Activated CD4-positive, CD25-positive, alpha-beta regulatory T cell treated with anti-CD3 and anti-CD28 coated beads, Interleukin-2, amount 50 U/mL, for 24 hours (primary cell): ENCODE measurements around the gene SS18L1.

Experiments
- ATAC-seq, 2 donors: fragments of 150-1000 bp; cut with Tn5 transposase; one replicate each; pipeline ENCODE4 v1.10.0; 2021; ENCODE audit warnings: mild to moderate bottlenecking in 1 of 2, moderate library complexity in 1 of 2

Gene SS18L1

DNA sequence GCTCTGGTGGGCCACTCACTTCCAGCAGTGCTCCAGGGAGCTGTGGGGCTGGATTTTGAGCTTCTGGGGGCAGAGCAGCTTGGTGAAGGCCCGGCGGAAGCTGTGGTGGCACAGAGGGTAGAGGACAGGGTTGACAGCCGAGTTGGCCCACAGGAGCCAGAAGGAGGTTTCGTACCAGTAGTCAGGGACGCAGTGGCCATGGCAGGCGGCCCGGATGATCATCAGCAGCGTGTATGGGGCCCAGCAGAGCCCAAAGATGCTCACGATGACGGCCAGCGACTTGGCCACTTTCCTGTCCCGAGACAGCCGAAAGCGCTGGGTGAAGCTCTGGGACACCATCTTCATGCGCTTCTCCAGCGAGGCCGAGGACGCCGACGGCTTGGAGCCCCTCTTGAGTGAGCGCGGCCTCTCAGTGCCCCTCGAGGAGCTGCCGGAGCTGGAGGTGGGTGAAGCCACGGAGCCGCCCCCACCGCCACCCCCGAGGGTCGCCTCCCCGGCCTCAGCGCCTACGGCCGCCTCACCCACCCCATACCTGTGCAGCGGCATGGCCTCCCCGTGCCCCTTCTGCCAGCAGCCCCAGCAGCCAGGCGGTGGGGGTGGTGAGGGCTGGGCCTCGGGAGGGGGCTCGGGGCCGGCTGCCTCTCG, 72.5 kb downstream of the SS18L1 start:
- no peak for ATAC-seq

DNA sequence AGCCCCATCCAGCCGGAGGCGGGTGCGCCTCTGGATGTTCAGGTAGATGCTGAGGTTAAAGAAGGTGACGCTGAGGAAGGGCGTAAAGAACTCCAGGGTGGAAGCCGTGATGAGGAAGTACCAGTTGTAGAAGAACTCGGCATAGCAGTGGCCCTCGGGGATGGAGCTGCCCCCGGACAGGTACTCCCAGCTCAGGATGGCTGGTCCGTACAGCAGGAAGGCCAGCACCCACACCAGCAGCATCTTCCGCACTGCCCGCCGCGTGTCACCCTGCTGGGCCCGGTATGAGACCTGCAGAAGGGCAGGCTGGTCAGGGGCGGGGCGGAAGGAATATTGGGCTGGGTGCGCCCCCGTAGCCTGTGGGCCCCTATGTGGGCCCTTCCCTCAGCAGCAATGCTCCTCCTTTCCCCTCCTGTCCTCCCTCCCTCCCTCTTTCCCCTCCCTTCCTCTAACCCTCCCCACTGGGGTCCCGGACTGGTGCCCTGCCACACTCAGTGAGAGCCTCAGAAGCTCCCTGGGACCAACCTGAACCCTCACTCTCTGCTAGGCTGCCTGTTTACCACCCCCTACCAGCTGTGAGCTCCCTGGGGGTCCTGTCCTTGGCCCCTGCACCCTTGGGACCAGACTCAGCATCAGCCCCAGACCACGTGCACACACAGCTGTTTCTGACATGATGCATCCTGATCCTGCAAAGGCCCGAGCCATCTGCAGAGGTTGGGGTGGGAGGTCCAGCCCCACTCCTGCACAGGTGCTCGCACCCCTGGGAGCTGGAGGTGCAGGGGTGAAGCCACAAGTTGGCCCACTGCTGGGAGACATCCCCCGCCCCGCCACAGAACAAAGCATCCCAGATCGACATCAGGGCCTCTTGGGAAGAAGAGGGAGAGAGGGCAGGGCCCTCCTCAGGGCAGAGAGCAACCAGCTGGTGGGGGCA, 73.3 kb downstream of the SS18L1 start:
- ATAC-seq, result no peak

- no peak for ATAC-seq
Measured at GRCh38 chr20:62217913-62218773, 74.6 kb downstream of the SS18L1 start.

DNA sequence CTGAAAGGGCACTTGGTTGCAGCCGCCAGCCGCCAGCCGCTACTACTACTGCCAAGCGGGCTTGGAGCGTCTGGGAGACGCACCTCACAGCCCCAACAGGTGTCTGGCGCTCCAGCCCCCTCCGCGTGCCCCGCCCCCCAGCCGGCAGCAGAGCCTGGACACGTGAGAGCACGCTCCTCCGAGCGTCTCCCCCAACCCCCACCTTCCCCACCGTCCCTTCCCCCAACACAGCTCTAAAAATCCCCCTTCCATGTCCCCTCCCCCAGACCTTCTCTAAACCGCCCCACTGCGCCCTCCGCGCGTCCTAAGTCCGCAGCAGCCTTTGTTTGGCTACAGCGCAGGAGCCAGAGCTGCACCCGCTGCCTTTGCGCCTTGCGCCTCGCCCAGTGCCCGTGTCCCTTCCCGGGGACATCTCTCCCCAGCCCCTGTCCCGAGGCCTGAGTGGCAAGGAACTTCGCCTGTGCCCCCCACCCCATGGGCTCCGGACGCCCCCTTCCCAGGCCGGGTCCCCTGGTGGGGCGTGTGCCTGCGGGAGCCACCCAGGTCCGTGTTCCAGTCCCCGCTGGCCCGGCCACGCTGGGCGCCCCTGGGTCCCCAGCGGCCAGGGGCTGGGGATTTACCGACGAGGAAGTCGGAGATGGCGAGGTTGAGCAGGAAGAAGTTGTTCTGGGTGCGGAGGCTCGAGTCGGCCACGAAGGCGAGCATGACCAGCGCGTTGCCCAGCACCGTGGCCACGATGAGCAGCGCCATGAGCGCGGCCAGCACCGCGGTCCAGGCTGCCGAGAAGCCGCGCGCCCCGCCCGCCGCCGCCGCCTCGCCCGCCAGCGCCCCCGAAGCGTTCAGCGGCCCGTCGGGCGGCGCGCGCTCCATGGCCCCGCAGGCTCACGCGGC, 75.8 kb downstream of the SS18L1 start:
- ATAC-seq, result peak in 1 of 2 donors; percentile 18

GRCh38 chr20:62219992-62220665, 76.6 kb downstream of the SS18L1 start, which contains the start of gene HRH3:
TSS of gene HRH3 (minus strand) at chr20:62220278. CDS start at chr20:62219970, 308 bp downstream.
- peak; percentile 42 to 62 for ATAC-seq

DNA sequence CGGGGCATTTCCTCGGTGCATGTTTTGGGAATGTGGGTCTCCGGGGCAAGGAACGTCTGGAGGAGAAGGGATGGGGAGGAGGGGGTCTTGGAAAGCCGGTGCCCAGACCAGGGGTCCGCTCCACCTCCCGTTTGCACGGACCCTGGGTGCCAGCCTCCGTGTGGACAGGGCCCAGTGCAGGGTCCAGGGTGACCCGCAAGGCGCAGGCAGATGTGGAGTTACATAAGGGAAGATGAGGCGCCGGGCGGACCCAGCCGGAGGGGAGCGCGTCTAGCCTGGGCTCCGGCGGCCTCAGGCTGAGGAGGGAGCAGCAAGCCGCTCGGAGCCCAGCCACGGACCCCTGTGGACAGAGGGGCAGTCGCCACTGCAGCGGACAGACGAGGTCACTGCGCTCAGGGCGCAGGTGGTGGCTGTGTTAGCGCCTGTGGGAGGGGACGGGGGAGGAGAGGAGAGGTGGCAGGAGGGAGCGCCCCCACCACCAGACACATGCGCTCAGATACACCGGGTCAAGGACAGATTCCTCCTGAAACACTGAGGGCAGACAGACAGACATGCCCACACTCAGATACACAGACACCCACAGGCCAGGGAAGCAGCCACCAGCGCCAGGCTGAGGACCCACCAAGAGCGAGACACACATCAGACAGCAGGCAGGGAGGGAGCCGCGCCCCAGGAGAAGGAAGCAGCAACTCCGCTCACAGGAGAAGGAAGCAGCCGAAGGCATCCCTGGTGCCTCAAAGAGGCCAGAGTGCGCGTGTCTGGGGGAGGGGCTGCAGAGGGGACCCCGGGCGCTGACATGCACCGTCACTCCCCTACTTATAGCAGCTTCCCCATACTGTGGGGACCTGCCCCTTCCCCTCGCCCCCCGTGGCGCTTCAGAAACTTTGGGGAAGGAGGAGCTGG, 77.3 kb downstream of the SS18L1 start:
- no peak for ATAC-seq

- no peak for ATAC-seq
Measured at GRCh38 chr20:62222266-62222850, 78.8 kb downstream of the SS18L1 start.

DNA sequence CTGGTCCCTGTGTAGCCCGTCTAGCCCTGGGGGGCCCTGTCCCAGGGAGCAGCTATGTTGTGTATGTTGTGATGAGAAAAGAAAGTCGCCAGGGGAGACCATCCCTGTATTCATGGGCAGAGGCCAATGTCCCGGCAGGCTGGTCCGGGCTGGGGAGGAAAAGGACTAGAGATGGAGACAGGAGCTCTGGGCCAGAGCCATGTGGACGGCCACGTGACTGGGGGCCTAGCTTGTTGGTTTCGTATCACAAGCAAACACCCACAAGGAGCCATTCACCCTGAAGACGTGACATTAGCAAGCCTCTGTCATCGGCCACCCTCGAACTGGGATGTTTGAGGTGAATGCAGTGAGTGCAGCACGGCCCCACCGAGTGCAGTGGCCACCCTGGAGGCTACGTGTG, 79.4 kb downstream of the SS18L1 start:
- ATAC-seq, result no peak

- ATAC-seq, result no peak
Measured at GRCh38 chr20:62223571-62223970, 80.0 kb downstream of the SS18L1 start.

DNA sequence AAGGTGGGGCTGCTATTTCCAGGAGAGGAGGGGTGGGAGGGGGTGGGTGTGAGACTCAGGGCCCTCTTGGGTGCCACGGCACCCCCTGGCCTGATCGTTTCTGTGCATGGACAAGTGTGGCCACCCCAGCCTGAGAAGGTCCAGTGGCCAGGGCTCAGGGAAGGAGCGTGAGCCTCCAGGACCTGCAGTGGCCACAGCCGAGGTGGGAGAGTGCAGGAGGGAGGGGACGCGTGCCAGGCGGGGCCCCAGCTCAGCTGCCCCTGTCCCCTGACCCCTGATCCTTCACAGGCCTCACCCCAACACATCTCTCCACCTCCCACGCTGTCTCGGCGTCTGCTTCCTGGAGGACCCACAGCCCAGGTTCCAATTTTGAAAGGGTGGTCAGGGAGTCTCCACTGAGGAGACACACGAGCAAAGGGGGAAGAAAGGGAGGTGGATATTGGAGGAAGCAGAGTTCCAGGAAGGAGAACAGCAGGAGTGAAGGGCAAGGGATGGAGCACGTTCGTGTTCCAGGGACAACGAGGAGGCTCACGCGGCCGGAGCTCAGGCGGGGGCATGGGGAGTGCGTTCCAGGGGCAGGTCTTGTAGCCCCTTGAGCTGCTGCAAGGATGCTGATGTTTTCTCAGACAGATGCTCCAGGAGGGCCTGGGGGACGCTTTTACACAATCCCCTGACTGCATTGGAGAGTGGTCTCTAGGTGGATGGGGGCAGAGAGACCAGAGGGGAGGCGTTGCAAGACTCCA, 80.7 kb downstream of the SS18L1 start:
- ATAC-seq, result no peak

GRCh38 chr20:62225026-62225425, 81.5 kb downstream of the SS18L1 start:
- ATAC-seq, result no peak

- no peak for ATAC-seq
Measured at GRCh38 chr20:62225820-62226635, 82.5 kb downstream of the SS18L1 start.

DNA sequence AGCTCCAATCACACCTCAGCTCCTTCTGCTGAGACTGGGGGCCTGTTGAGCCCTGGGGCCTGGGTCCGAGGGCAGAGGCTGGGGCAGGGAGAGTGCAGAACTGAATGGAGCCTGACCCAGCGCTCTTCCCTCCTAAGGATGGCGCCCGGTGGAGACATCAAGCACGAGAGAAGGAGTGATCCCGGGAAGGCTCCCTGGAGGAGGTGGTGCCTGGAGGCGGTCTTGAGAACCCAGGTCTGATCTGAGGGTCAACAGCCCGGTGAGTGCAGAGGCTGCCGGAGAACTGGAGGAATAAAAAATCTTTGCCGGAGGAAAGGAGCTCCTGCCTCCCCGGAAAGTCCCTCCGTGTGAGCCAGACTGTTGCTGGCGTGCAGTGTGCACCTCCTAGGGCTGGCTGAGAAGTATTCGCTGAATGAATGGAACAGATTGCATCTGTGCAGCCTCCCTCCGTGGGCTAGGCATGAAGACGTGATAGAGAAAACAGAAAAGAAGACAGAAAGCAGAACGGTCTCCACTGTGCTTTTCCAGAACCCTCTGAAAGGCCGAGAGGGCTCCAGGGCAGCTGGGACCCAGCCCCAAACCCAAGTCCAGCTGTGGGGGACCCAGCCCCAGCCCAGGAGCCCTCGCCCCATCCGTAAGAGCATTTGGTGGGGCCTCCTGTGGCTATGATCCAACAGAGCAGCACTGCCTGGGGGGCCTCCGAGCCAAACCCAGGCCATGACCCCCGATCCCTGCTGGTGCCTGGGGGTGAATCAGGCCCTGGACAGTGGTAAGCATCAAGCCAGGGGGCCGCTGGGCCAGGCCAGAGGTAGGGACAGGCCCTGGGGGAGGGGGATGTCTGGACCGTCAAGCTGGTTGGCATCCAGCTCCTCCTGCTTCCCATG, 83.4 kb downstream of the SS18L1 start:
- ATAC-seq, result no peak

GRCh38 chr20:62227591-62227976, 84.0 kb downstream of the SS18L1 start:
- no peak for ATAC-seq

- ATAC-seq, result no peak
Measured at GRCh38 chr20:62227977-62228958, 84.7 kb downstream of the SS18L1 start.
